ENCODE measurements around the gene ANKRD12.

Gene ANKRD12

GRCh38 chr18:9296233-9297006 is 159.8 kb downstream of the ANKRD12 start:
- DNase-seq: no peak

GRCh38 chr18:9297007-9297393 is 160.4 kb downstream of the ANKRD12 start:
- DNase-seq: no peak

- DNase-seq: no peak
Measured at GRCh38 chr18:9304388-9305070, 167.9 kb downstream of the ANKRD12 start.

- DNase-seq: no peak
Measured at GRCh38 chr18:9319333-9319732, 182.8 kb downstream of the ANKRD12 start.

GRCh38 chr18:9321017-9321452 is 184.5 kb downstream of the ANKRD12 start:
- DNase-seq: no peak

- DNase-seq: no peak
Measured at GRCh38 chr18:9321736-9322135, 185.2 kb downstream of the ANKRD12 start.

GRCh38 chr18:9322744-9323143 is 186.2 kb downstream of the ANKRD12 start:
- no peak for DNase-seq

GRCh38 chr18:9323750-9324445 is 187.3 kb downstream of the ANKRD12 start:
- DNase-seq: no peak

GRCh38 chr18:9325716-9326115 is 189.1 kb downstream of the ANKRD12 start:
- DNase-seq: no peak

- DNase-seq: no peak
Measured at GRCh38 chr18:9328776-9329175, 192.2 kb downstream of the ANKRD12 start.

- no peak for DNase-seq
Measured at GRCh38 chr18:9329471-9329870, 192.9 kb downstream of the ANKRD12 start.

- no peak for DNase-seq
Measured at GRCh38 chr18:9330419-9330818, 193.8 kb downstream of the ANKRD12 start.

GRCh38 chr18:9333441-9334328 is 197.1 kb downstream of the ANKRD12 start:
- peak; percentile 5 for DNase-seq

- DNase-seq: peak; percentile 90
Measured at GRCh38 chr18:9334329-9334972, 197.9 kb downstream of the ANKRD12 start, which contains the start of gene TWSG1. Gene TWSG1, plus strand, starts transcription at chr18:9334773. Its CDS starts 2,457 bp downstream, at chr18:9337230.

GRCh38 chr18:9334973-9335696 is 198.6 kb downstream of the ANKRD12 start:
- DNase-seq: peak; percentile 11
